OCI-LY7 (cell line): ENCODE measurements around the gene SMAD1. TPM values are rescaled to one million over a fixed set of nuclear protein-coding genes. Genes with fewer than 3 reads are reported as not detected.
"Not testable (repeated sequence)": the region's sequence is repeated elsewhere in the genome, so short reads cannot be mapped to it uniquely, and the experiment has no call there.

Experiments
- BruUV-seq: library from RNA; stranded (reverse); fragments of 400-500 nt; replicated peaks from 2 replicates; lab custom pipeline; 2021; lab: Mats Ljungman, UMichigan
- CTCF ChIA-PET: fragments of 300-600 bp; sonication (Branson Sonifier 250); formaldehyde crosslinking; loops from one replicate; lab custom pipeline; 2022; ENCODE audit warnings: antibody characterized with exemption; ENCODE audit not compliant: unreplicated experiment; lab: Charles Lee
- POLR2A ChIA-PET: fragments of 300-600 bp; sonication (Branson Sonifier 250); formaldehyde crosslinking; loops from one replicate; lab custom pipeline; 2022; ENCODE audit warnings: antibody characterized with exemption; lab: Charles Lee
- DNase-seq: peaks from one replicate; pipeline ENCODE4 v3.0.0-alpha.2; 2015; ENCODE audit warnings: low spot score
- H2AFZ ChIP-seq: fragments of 200-600 bp; sonication (generic), shearing (Covaris generic); 2 replicates; pipeline ENCODE4 v1.6.1; 2014; ENCODE audit warnings: mild to moderate bottlenecking, antibody characterized with exemption, low read length, moderate library complexity
- H3K27ac ChIP-seq: fragments of 200-600 bp; sonication (generic); 2 replicates; pipeline ENCODE4 v1.5.1; 2014; ENCODE audit warnings: mixed run types, low read depth, mild to moderate bottlenecking, moderate library complexity, low read length, inconsistent platforms; ENCODE audit not compliant: poor library complexity, severe bottlenecking
- H3K36me3 ChIP-seq: fragments of 200-600 bp; sonication (generic); 2 replicates; pipeline ENCODE4 v1.6.1; 2014; ENCODE audit warnings: mild to moderate bottlenecking, antibody characterized with exemption, low read length, moderate library complexity, mixed read lengths; ENCODE audit not compliant: insufficient read depth
- H3K4me1 ChIP-seq: fragments of 200-600 bp; sonication (generic); 2 replicates; pipeline ENCODE4 v1.5.1; 2014; ENCODE audit warnings: mild to moderate bottlenecking, low read length; ENCODE audit not compliant: insufficient read depth, poor library complexity, severe bottlenecking
- H3K4me2 ChIP-seq: fragments of 200-600 bp; sonication (generic); 2 replicates; pipeline ENCODE4 v1.6.1; 2014; ENCODE audit warnings: mild to moderate bottlenecking, low read length
- H3K4me3 ChIP-seq: fragments of 200-600 bp; sonication (generic); 2 replicates; pipeline ENCODE4 v1.5.1; 2014; ENCODE audit warnings: mild to moderate bottlenecking, low read depth, low read length; ENCODE audit not compliant: poor library complexity, severe bottlenecking
- H3K79me2 ChIP-seq: fragments of 200-600 bp; sonication (generic); 2 replicates; pipeline ENCODE4 v1.6.1; 2016; ENCODE audit warnings: low read depth, mild to moderate bottlenecking, low read length, moderate library complexity, mixed read lengths; ENCODE audit not compliant: insufficient read depth
- H3K9me2 ChIP-seq: fragments of 200-600 bp; sonication (generic); 2 replicates; pipeline ENCODE4 v1.6.1; 2016; ENCODE audit warnings: mild to moderate bottlenecking, low read length, mixed read lengths; ENCODE audit not compliant: insufficient read depth
- H3K9me3 ChIP-seq: fragments of 200-600 bp; sonication (generic); 2 replicates; pipeline ENCODE4 v1.6.1; 2014; ENCODE audit warnings: mild to moderate bottlenecking, mixed run types, low read length, mixed read lengths
- H4K20me1 ChIP-seq: fragments of 200-600 bp; sonication (generic); 2 replicates; pipeline ENCODE4 v1.6.1; 2014; ENCODE audit warnings: mild to moderate bottlenecking, antibody characterized with exemption, low read length, moderate library complexity, mixed read lengths; ENCODE audit not compliant: insufficient read depth
- CTCF ChIP-seq: fragments of 200-600 bp; sonication (generic); conservative IDR thresholded peaks from 2 replicates; pipeline ENCODE4 v1.5.1; 2014; ENCODE audit warnings: mild to moderate bottlenecking, antibody characterized with exemption, low read length, moderate library complexity, mixed read lengths
- EZH2phosphoT487 ChIP-seq: fragments of 200-600 bp; sonication (generic); IDR thresholded peaks from 2 replicates; pipeline ENCODE4 v1.6.1; 2018; ENCODE audit warnings: low read depth, borderline replicate concordance, mild to moderate bottlenecking, mixed run types, antibody characterized with exemption, low read length, moderate library complexity, mixed read lengths
- intact Hi-C: fragments of 100-400 bp; cut with micrococcal nuclease; formaldehyde crosslinking; loops from one replicate; pipeline ENCODE4 v1.10.0; 2022; ENCODE audit not compliant: unreplicated experiment
- total RNA-seq, 2 experiments: library from RNA; depleted of rRNA in 1 of 2; stranded (reverse); fragments of >200 nt in 1 of 2; shearing (Covaris generic) in 1 of 2; gene quantifications; 2 replicates each; pipeline ENCODE4 v1.2.3, GENCODE V29; 2014 to 2022

SMAD1 gene
- total RNA-seq, 2 experiments from 2014 or later = 39.9 to 60.9 TPM

GRCh38 chr4:145533001-145533400, 51.3 kb downstream of the SMAD1 start:
- intact Hi-C loops = no loop called here
- H4K20me1 ChIP-seq = no peaks in the 10 kb centered on the region

GRCh38 chr4:145533415-145533814, 51.8 kb downstream of the SMAD1 start:
- POLR2A ChIA-PET = interaction anchor here (1.3 kb wide), 1 partner anchor 19 kb away, joined by 4 read pairs; no protein-coding TSS in a partner anchor
- not testable (repeated sequence) for H3K4me2 ChIP-seq

More at GRCh38 chr4:145533001-145533400, 51.3 kb downstream of the SMAD1 start:
- Histone ChIP-seq H3K4me3 (no peak overlapping the region), H3K36me3 (peaks cover 53% of the 10 kb centered on the region), H3K4me1 (peaks cover 56% of the 10 kb centered on the region), H3K4me2 (no peak overlapping the region), H3K79me2 (peaks cover 86% of the 10 kb centered on the region; the same call in 1 of the 2 replicates), H2AFZ (no peak overlapping the region), H3K9me3 (no peaks in the 10 kb centered on the region), H3K9me2 (no peaks in the 10 kb centered on the region), H3K27ac (no peak overlapping the region)
- no peak for DNase-seq
- ChIA-PET CTCF (no interaction called here), POLR2A (interaction anchor here (1.3 kb wide), 1 partner anchor 20 kb away, joined by 4 read pairs; no protein-coding TSS in a partner anchor)
- no TSS peak for BruUV-seq
- TF ChIP-seq EZH2phosphoT487 (no peak), CTCF (no peak)

GRCh38 chr4:145533961-145534360, 52.3 kb downstream of the SMAD1 start:
- Histone ChIP-seq H3K4me3 (no peak overlapping the region), H2AFZ (no peak overlapping the region), H3K4me2 (no peak overlapping the region), H3K36me3 (peaks cover 53% of the 10 kb centered on the region), H3K9me3 (no peaks in the 10 kb centered on the region), H3K79me2 (peaks cover 87% of the 10 kb centered on the region; the same call in 1 of the 2 replicates), H3K9me2 (no peaks in the 10 kb centered on the region), H3K27ac (no peak overlapping the region), H4K20me1 (no peaks in the 10 kb centered on the region), H3K4me1 (peaks cover 58% of the 10 kb centered on the region)
- no peak for DNase-seq
- no TSS peak for BruUV-seq
- TF ChIP-seq EZH2phosphoT487 (no peak), CTCF (no peak)
- intact Hi-C loops = no loop called here
- CTCF ChIA-PET = no interaction called here
- POLR2A ChIA-PET = interaction anchor here (1.3 kb wide), 1 partner anchor 19 kb away, joined by 4 read pairs; no protein-coding TSS in a partner anchor

More at GRCh38 chr4:145533415-145533814, 51.8 kb downstream of the SMAD1 start:
- intact Hi-C loops, CTCF ChIA-PET, BruUV-seq, H2AFZ ChIP-seq, H3K4me3 ChIP-seq, H4K20me1 ChIP-seq, H3K9me3 ChIP-seq, H3K9me2 ChIP-seq, H3K27ac ChIP-seq, DNase-seq: not testable (repeated sequence)
- H3K36me3 ChIP-seq = peaks cover 53% of the 10 kb centered on the region
- H3K4me1 ChIP-seq = peaks cover 58% of the 10 kb centered on the region
- H3K79me2 ChIP-seq = peaks cover 87% of the 10 kb centered on the region; the same call in 1 of the 2 replicates
